Pancreas (tissue), 10 donors: Measurements from ENCODE around the gene MAT2A. TPM values are rescaled to one million over a fixed set of nuclear protein-coding genes. Genes with fewer than 3 reads are reported as not detected.

Source experiments
- ATAC-seq, 4 donors: fragments of 200-7000 bp; cut with Tn5 transposase; one replicate each; pipeline versions ENCODE4 v1.8.0 to v1.9.1; 2020; ENCODE audit warnings: mild to moderate bottlenecking in 4 of 4, moderate library complexity in 4 of 4
- DNase-seq, 6 donors: peaks; one replicate each; pipeline ENCODE4 v3.0.0-alpha.2; 2020
- FAIRE-seq: peaks from 2 replicates; lab custom pipeline; 2012; peaks lifted over from hg19 to GRCh38; lab: Jason Lieb, UNC
- H3K27ac ChIP-seq, 4 donors: fragments of 200-600 bp; sonication (generic); 1 replicate in 3 of 4; 2 replicates in 1 of 4; pipeline versions ENCODE4 v1.5.0 to v1.8.0; 2020
- H3K27me3 ChIP-seq, 4 donors: fragments of 200-600 bp; one replicate each; pipeline ENCODE4 v1.8.0; 2021
- H3K36me3 ChIP-seq, 3 donors: fragments of 200-600 bp; sonication (generic) in 1 of 3; one replicate each; pipeline versions ENCODE4 v1.5.0 to v1.8.0; 2020 to 2021
- H3K4me1 ChIP-seq, 3 donors: fragments of 200-600 bp; one replicate each; pipeline ENCODE4 v1.8.0; 2021
- H3K4me3 ChIP-seq, 4 donors: fragments of 200-600 bp; sonication (generic) in 2 of 4; one replicate each; pipeline versions ENCODE4 v1.5.0 to v1.8.0; 2020 to 2021
- H3K9me3 ChIP-seq, 4 donors: fragments of 200-600 bp; one replicate each; pipeline ENCODE4 v1.8.0; 2021
- WGBS, 2 donors: extraction: QIAGEN DNeasy Blood & Tissue Kit; methylation state at CpG; one replicate each; pipeline ENCODE4 v1.1.7; 2013; 5-methylcytosine and 5-hydroxymethylcytosine counted together
- intact Hi-C, 3 donors: fragments of 100-400 bp; cut with DNase I; formaldehyde crosslinking; loops; one replicate each; pipeline versions ENCODE4 v1.11.1 to v1.14.2; 2022
- polyA plus RNA-seq, 2 donors: library from polyadenylated mRNA; stranded (reverse); fragments of 200-250 nt; gene quantifications; one replicate each; pipeline ENCODE4 v1.2.3, GENCODE V29; 2013
- total RNA-seq, 6 donors: library from RNA; stranded (reverse); fragmentation: NEBNext Ultra II Directional in 4 of 6; extraction: Animal tissue kit (Norgen Biotek cat#: 25700) in 4 of 6; gene quantifications; one replicate each; pipeline versions ENCODE4 v1.2.1 to v1.2.4, GENCODE V29; 2021 to 2023
- TF ChIP-seq, protein P1 (sequence below), 4 donors: fragments of 200-600 bp; sonication (generic) in 3 of 4; IDR thresholded peaks; one replicate each; pipeline versions ENCODE4 v1.5.0 to v1.8.0; 2021; ENCODE audit warnings: antibody characterized with exemption in 4 of 4
- donor health status: healthy with polysubstance abuse.
- donor health status: DM: no; HTN: no; CAD: no; lungs with moderate emphysema.
- donor health status: DM: no; HTN: no; CAD: no.
- donor health status: control.
- donor health status: control.
- donor health status: Bipolar disorder and iron deficiency.
- donor health status: DM: yes; HTN: yes; CAD: no.
- donor health status: DM: no; HTN: no; CAD: no.
- donor health status: DM: no; HTN: no; CAD: no.
- donor health status: DM: yes; HTN: yes; CAD: no.

Gene MAT2A
- total and polyA plus RNA-seq, 8 donors = 127 to 447 (median 215) TPM

DNA sequence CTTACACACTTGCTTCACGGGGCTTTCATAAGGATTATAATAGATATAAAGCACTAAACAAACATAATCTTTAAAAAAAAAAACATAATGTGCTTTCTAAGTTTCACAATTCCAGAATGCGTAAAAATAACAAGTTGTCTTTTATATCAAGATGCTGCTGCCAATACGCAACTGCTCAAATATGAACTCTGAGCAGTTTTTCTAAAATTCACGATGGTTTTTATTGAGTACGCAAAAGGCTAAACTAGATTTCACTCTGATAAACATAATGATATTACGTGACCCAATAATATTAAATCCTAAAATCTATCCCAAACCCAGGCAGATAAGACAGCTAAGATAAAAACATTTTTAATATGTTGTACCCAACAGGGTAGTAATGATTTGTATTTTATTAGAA is 24.6 kb upstream of the MAT2A start:
- FAIRE-seq (no peak), ATAC-seq (no peak), DNase-seq (no peak)
- Histone ChIP-seq H3K36me3 (no peaks in the 10 kb centered on the region), H3K4me1 (peaks cover 0 to 12% (median 7%) of the 10 kb centered on the region in 3 donors), H3K9me3 (no peaks in the 10 kb centered on the region), H3K27me3 (no peaks in the 10 kb centered on the region), H3K4me3 (no peak overlapping the region), H3K27ac (no peak overlapping the region)
- intact Hi-C loops = no loop called here
- TF ChIP-seq, protein P1, sequence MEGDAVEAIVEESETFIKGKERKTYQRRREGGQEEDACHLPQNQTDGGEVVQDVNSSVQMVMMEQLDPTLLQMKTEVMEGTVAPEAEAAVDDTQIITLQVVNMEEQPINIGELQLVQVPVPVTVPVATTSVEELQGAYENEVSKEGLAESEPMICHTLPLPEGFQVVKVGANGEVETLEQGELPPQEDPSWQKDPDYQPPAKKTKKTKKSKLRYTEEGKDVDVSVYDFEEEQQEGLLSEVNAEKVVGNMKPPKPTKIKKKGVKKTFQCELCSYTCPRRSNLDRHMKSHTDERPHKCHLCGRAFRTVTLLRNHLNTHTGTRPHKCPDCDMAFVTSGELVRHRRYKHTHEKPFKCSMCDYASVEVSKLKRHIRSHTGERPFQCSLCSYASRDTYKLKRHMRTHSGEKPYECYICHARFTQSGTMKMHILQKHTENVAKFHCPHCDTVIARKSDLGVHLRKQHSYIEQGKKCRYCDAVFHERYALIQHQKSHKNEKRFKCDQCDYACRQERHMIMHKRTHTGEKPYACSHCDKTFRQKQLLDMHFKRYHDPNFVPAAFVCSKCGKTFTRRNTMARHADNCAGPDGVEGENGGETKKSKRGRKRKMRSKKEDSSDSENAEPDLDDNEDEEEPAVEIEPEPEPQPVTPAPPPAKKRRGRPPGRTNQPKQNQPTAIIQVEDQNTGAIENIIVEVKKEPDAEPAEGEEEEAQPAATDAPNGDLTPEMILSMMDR (IDR thresholded peaks at IDR 0.05) = no peak
- 76 to 84% methylated on average over 6 of the region's 6 CpGs for WGBS, 2 donors

DNA sequence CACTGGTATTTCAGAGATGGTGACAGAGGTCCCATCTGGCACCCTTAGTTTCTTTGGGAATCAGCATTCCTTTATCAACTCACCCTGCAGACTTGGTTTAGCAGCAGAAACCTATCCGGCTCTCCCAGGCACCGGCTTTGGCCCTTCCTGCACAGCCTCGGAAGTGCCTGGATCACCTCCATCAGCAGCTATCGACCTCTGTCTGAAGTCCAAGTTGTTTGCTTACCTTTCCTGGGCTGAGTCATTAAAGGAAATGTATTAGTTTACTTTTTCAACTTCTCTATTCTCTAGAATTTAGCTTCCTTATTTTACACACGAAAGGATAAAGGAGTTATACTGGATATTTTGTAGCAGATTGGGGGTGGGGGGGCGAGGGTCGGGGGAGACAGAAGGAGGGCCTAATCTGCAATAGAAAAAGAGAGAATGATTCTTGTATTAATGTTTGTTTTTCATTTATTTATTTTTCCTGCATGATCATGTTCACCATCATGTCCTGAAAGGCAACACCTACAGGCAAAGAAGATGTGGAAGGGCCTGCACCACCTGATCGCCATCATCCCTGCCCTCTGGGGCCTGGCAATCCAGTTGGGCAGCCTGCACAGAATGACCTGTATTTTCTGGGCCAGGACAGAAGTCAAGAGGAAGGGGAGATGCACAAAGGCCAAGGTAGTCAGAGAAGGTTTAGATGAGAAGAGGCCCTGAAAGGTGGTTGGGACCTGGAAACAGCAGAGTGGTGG is 22.1 kb upstream of the MAT2A start:
- peak in 5 of 6 donors; percentile 66 to 76 (median 71) for DNase-seq
- FAIRE-seq = no peak
- Histone ChIP-seq H3K27ac (peak overlapping the region in 3 of 4 donors; percentile 47 to 53 (median 52)), H3K27me3 (no peaks in the 10 kb centered on the region), H3K36me3 (no peaks in the 10 kb centered on the region), H3K4me3 (no peak overlapping the region), H3K4me1 (peaks cover 0 to 12% (median 7%) of the 10 kb centered on the region in 3 donors), H3K9me3 (no peaks in the 10 kb centered on the region)
- peak; percentile 96 to 98 (median 97) for ATAC-seq
- WGBS, 2 donors = 16 to 20% methylated on average over 8 of the region's 8 CpGs
- TF ChIP-seq, protein P1 (IDR thresholded peaks at IDR 0.05) = no peak
- intact Hi-C loops = no loop called here

DNA sequence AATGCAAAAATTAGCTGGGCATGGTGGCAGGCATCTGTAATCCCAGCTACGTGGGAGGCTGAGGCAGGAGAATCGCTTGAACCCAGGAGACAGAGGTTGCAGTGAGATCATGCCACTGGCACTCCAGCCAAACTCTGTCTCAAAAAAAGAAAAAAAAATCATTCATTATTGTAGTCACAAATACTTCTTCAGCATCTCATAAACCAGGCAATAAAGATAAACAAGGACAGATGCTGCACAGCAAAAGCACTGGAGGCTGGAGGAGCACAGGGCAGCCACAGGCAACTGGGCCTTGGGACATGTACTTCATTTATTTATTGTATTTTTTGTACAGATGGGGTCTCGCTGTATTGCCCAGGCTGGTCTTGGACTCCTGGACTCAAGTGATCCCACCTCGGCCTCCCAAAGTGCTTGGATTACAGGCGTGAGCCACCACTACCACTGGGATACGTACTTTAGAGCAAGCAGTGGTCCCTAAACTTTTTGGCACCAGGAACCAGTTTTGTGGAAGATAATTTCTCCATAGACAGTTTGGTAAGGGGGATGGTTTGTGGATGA is 16.8 kb upstream of the MAT2A start:
- intact Hi-C loops = no loop called here
- Histone ChIP-seq H3K27ac (no peak overlapping the region), H3K36me3 (no peaks in the 10 kb centered on the region), H3K27me3 (no peaks in the 10 kb centered on the region), H3K4me3 (no peak overlapping the region), H3K4me1 (peaks cover 0 to 16% (median 8%) of the 10 kb centered on the region in 3 donors), H3K9me3 (no peaks in the 10 kb centered on the region)
- FAIRE-seq = no peak
- no peak for DNase-seq
- 93 to 96% methylated on average over 6 of the region's 6 CpGs for WGBS, 2 donors
- no peak for ATAC-seq
- TF ChIP-seq, protein P1 (IDR thresholded peaks at IDR 0.05) = no peak

DNA sequence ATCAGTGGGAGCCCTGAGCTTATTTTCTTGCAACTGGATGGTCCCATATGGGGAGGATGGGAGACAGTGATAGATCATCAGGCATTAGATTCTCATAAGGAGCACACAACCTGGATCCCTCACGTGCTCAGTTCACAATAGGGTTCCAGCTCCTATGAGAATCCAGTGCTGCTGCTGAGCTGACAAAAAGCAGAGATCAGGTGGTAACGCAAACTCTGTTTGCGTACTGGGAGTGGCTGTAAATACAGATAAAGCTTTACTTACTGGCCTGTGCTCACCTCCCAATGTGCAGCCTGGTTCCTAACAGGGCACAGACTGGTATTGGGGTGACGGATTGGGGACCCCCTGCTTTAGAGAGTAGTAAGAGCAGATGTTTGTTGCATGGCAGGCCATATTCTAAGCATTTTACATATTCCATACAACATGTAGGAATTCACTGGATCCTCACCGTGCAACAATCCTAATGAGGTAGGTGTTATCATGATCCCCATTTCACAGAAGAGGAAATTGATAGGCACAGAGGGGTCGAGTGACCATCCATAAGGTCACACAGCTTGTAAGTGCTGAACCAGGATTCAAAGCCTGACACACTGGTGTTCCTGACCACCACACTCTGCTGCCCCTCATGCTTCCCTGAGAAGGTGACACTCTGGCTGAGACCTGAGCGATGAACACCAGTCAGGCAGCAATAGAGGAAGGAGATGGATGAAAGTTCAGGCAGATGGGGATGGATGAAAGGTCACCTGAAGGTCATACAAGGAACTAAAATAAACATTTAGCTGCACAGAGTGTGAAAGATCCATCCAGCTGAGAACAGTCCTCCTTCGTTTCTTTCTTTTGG is 15.7 kb upstream of the MAT2A start:
- H3K27ac ChIP-seq = no peak overlapping the region
- TF ChIP-seq, protein P1 (IDR thresholded peaks at IDR 0.05) = no peak
- no peak overlapping the region for H3K4me3 ChIP-seq
- 58 to 61% methylated on average over 8 of the region's 8 CpGs for WGBS, 2 donors
- intact Hi-C loops = no loop called here
- no peaks in the 10 kb centered on the region for H3K9me3 ChIP-seq
- FAIRE-seq (no peak), ATAC-seq (peak; percentile 42 to 72 (median 64)), DNase-seq (no peak)
- peaks cover 0 to 12% (median 6%) of the 10 kb centered on the region in 3 donors for H3K4me1 ChIP-seq
- H3K36me3 ChIP-seq = no peaks in the 10 kb centered on the region
- H3K27me3 ChIP-seq = no peaks in the 10 kb centered on the region
